ENCODE measurements around the gene MOB3C.

GRCh38 chr1:46615088-46615487 lies 1.5 kb downstream of the MOB3C start:
- TF ChIP-seq, protein P1, sequence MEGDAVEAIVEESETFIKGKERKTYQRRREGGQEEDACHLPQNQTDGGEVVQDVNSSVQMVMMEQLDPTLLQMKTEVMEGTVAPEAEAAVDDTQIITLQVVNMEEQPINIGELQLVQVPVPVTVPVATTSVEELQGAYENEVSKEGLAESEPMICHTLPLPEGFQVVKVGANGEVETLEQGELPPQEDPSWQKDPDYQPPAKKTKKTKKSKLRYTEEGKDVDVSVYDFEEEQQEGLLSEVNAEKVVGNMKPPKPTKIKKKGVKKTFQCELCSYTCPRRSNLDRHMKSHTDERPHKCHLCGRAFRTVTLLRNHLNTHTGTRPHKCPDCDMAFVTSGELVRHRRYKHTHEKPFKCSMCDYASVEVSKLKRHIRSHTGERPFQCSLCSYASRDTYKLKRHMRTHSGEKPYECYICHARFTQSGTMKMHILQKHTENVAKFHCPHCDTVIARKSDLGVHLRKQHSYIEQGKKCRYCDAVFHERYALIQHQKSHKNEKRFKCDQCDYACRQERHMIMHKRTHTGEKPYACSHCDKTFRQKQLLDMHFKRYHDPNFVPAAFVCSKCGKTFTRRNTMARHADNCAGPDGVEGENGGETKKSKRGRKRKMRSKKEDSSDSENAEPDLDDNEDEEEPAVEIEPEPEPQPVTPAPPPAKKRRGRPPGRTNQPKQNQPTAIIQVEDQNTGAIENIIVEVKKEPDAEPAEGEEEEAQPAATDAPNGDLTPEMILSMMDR (IDR thresholded peaks at IDR 0.05): no peak
- TF ChIP-seq POLR2A (IDR thresholded peaks at IDR 0.05): no peak
